Stimulated activated CD4-positive, alpha-beta T cell treated with anti-CD3 and anti-CD28 coated beads, Interleukin-1b, Interleukin-23, amount 100 ng/mL, for 4 hours (primary cell): ENCODE results near the gene CCDC71.

Experiments used
- DNase-seq, 2 donors: peaks; one replicate each; pipeline ENCODE4 v3.0.0-alpha.2; 2020; ENCODE audit warnings: low read depth in 2 of 2

CCDC71 gene

DNA sequence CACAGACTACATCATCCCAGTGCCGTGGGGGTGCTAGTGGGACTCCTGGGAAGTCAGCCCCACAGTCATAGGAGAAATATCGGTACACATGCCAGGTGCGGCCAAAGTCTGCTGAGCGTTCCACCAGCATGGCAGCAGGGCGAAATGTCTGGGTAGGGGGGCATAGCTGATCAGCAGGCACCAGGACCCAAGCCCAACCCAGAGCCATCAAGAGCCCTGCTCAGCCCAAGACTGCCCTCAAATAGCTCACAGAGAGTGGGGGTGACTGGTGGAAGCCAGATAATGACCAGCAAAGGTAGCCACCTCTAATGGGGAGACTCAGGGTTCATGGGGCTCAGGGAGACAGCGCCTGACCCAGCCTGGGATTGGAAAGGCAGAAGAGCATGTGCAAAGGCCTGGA, 34.6 kb downstream of the CCDC71 start:
- DNase-seq = no peak

DNA sequence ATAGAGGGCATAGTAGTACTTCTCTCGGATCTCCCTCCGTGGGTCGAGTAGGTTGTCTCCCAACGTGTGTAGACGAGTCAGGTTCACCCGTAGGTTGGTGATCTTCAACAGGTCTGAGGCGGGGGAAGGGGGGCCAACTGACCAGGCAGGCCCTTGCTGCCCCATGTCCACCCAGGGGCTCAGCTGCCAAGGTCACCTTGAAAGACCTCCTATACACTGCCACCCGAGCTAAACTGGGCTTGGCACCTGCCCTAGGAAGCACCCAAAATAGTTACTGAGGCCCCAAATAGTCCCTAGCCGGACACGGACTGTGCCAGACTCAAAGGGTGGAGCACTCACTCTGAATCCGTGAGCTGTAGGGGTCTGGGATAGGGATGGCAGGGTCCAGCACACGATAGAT, 35.1 kb downstream of the CCDC71 start:
- no peak for DNase-seq

DNA sequence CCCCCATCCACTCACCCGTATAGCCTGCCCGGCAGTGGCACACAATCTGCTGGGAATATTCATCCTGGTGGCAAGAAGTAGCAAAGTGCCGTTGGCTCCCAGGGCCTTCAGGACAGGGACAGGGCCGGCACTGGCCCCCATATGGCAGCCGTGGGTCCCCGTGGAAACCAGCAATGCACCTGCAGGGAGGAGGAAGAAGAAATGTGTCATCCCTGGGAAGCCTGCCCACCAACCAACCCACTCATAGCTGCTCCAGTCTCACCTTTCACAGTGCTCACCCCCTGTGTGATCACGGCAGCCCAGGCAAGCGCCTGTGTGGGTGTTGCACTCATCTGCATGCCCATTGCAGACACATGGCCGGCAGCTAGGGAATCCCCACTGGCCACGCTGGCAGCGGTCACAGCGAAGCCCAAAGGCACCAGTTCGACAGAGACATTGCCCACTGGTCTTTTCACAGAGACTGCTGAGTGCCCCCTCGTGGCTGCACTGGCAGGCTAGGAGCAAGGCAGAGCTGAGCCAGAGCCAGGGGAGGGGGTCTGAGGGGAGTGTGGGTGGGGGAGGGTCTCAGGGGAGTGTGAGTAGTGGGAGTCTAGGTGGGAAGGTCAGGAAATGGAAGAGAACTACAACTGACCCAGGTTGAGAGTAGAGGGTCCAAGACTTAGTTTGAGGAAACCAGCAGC, 41.0 kb downstream of the CCDC71 start:
- no peak for DNase-seq

DNA sequence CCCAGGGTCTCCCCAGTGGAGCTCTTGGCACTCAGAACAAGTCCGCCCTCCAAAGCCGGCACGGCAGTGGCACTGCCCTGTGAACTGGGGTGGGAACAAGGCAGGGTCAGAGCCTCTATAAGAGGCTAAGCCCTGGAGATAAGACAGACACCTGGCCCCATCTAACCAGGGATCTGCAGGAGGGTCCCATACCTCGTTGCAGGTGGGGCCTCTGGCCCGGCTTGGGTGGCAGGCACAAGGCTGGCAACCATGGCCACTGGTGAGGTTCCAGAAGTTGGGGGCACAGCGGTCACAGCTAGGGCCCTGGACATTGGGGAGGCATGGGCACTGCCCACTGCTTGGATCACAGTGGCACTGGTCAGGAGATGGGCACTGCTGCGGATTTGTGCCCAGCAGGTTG, 41.9 kb downstream of the CCDC71 start:
- DNase-seq = no peak

DNA sequence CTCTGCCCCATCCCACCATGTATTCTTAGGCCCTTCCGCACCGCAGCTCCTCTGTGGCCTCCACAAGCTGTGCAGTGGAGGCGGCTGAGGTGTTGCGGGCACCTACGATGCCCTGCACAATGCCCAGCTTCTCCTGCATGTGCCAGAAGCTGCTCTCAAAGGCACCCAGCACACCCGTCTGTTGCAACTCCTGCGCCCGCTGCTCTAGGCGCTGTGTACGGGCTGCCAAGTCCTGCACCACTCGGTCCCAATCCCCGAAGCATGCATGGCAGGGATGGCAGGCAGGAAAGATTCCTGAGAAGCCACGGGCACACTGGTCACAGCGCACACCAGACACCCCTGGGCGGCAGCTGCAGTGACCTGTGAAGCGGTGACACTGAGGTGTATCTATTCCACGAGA, 42.4 kb downstream of the CCDC71 start:
- DNase-seq = no peak

DNA sequence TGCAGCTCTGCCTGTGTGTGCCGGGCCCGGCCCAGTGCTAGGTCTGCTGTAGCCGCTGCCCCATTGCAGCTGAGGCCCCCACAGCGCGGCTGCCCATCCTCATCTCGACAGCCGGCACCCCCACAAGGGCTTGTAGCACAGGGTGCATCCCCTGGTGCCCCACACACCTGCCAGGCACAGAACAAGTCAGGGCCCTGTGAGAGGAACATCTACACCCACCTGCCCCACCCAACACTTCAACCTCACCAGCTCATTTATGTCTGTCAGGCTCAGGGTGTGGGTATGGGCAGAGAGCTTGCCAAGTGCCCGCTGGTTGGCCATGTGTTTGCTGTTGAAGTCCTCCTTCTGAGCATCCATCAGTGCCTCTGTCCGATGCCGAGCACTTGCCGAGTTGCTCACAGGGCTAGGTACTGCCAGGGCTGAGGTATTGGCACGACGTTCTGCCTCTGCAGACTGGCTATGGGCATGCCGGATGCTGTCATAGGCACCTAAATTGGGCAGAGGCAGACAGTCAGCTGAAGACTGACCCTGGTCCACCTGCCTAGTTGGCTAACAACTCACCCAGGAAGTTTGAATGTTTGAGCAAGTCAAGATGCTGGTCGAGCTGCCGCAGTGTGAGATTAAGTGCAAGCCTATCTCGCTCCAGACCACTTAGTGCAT, 43.1 kb downstream of the CCDC71 start:
- no peak for DNase-seq

DNA sequence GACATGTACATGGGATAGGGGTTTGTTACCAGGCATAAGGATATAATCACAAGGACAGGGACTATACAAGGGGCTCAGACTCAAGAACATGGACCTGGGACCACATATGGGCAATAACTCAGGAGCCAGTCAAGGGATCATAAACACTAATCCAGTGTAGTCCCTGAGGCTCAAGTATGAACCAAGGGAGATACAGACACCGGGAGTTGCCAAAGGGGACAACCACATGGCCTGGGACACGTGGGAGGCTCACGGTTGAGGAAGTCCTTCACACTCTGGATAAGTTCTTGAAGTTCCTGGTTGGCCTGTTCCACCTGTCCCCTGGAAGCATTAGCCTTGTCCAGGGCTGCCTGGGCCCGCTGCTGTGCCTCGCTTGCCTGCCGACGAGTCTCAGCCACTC, 43.7 kb downstream of the CCDC71 start:
- no peak for DNase-seq

DNA sequence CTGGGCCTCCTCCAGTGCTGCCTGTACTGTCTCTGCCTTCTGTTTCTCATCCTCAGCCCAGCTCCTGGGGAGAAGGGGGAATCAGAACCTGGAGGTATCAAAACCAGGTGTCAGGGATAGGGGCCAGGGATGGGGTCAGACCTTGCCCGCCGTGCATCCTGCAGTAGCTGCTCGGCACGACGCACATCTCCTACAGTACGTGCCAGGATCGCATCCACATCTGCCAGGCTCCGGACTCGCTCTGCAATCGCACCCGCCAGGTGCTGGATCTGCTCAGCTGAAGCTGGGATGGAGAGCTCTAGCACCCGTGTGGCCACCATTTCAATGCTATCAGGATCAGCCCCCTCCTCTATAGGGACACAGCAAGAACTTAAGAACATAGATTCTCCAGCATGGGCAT, 44.1 kb downstream of the CCDC71 start:
- no peak for DNase-seq

DNA sequence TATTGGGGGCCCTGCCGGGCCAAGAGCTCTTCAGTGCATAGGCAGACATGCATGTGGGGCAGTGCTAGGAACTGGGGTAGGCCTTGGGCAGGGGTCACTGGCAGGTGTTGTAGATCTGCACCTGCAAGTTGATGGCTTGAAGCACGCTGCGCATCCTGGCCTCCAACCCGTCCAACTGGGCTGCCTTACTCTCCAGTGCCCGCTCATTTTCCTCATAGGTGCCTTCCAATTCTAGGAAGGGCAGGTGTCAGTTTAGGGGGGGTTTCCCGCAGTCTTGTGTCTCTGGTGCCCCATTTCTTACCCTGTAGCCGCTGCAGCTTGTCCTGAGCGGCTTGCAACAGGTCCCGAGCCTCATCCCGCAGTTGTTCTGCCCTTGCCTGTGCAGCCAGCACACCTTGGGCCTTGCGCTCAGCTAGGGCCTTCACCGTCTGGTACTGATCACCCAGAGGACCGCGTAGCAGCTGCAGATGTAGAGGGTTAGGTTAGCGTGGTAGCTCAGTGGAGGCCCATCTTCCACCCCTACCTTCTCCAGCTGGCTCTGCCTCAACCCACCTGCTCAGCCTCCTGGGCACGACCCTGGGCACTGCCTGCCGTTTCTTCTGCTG, 44.9 kb downstream of the CCDC71 start:
- no peak for DNase-seq

DNA sequence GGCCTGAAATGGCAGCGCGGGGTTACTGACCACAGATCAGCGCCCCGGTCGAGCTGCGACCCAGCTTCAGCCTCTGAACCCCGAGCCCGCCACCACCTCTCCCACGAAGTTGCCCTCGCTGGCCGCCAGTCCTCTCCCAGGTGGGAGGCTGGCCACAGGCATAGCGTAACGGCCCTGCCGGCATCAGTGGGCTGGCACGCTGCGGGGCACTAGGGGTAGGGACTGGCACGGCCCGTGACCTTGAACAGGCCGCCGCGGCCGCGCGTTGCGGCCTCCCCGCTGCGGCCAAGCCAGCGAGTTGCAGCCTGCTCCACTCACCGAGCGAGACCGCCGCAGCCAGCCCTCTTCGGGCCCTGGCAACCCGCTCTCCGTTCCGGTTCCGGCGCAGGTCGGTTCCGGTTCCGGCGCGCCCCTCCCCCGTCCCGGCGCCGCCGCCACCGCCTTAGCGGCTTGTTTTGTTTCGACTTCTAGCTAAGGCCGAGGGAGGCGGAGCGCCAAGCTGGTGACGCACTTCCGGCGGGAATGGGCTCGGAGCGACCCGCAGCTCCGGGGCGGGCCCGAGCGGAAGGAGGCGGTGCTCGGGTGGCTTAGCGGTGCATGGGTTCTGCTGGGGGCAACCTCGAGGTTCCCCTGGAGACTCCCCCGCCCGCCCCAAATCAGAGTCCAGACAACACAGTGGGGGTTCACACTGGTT, 45.5 kb downstream of the CCDC71 start, which contains the start of gene USP19:
TSS of gene USP19 (minus strand) at position 386 of the 694 bp plus-strand sequence. CDS start 1,678 bp downstream, outside the sequence.
- peak; percentile 85 to 92 for DNase-seq

DNA sequence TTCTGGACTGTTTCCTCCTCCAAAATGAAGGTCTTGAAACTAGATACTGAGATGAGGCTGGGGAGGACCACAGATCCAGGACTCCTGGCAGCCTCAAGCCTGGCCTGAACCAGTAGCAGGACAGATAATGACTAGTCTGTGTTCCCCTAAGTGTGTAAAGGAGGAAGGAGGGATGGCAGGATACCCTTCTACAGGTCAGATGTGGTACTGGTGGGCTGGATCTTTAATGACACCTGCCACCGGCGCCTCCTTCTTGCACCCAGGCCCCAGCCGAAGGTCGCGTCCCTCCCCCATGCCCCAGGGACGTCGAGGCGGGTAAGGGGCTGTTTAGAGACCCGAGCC, 46.1 kb downstream of the CCDC71 start:
- DNase-seq = no peak

DNA sequence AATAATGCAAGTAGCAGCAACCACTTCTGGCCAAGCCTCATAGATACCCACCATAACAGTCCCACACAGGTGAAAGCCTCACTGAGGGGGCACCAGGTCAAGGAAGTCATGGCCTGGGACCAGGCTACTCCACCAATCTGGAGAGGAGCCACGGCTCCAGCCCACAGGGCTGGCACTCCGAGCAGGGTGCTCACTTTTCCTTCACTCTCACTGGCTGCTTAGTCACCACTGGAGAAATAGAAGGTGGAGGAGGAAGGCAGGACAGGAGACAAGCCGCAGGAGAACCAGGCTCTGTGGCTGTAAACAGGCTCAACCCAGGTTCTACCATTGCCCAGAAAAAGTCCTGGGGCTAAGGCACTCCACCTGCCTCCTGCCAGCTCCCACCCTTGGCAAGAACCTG, 46.7 kb downstream of the CCDC71 start:
- DNase-seq = no peak

DNA sequence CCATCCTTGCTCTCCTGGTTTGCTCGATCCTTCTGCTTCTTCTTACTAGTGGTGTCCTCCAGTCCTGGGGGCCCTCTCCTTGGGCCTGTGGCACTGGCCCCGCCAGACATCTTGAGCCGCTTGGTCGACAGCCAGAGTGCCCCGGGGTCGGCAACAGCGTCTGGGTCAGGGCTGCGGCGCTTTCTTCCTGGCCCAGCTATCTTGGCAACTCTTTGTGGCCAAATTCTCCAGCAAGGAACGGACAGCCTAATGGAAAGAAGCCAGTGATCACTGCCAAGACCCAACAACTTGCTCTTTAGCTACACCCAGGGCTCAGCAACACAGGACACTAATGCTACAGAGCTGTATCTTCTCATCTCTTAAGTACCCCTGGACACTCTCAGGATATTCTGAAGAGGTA, 47.1 kb downstream of the CCDC71 start:
- no peak for DNase-seq
